SH-SY5Y (cell line): Measurements from ENCODE around the gene FBN1.

Source experiments
- GATA2 ChIP-seq: IDR thresholded peaks from 2 replicates; pipeline ENCODE4 v1.6.1; 2011; ENCODE audit warnings: mild to moderate bottlenecking, low read depth, low read length
- GATA3 ChIP-seq: IDR thresholded peaks from 2 replicates; pipeline ENCODE4 v1.6.1; 2011; ENCODE audit warnings: low read depth, mild to moderate bottlenecking, low read length, moderate library complexity

GRCh38 chr15:48501208-48501607 lies 144.3 kb downstream of the FBN1 start:
- TF ChIP-seq GATA2 (no peak), GATA3 (no peak)
